Measurements from ENCODE around the gene TPO.

DNA sequence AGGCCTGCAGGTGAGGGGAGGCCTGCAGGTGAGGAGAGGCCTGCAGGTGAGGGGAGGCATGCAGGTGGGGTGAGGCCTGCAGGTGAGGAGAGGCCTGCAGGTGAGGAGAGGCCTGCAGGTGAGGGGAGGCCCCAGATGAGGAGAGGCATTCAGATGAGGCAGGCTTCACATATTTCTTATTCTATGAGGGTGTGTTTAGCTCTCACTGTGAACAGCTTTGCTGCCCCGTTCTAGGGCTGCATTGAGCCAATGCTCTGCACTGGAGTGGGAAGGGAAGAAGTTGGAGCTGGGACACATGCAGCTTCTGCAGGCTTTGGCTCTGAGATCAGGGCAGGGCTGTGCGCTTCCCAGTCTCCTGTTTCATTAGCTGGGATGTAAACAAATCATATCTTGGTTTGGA lies 19.5 kb downstream of the TPO start:
- TF ChIP-seq, protein P1, sequence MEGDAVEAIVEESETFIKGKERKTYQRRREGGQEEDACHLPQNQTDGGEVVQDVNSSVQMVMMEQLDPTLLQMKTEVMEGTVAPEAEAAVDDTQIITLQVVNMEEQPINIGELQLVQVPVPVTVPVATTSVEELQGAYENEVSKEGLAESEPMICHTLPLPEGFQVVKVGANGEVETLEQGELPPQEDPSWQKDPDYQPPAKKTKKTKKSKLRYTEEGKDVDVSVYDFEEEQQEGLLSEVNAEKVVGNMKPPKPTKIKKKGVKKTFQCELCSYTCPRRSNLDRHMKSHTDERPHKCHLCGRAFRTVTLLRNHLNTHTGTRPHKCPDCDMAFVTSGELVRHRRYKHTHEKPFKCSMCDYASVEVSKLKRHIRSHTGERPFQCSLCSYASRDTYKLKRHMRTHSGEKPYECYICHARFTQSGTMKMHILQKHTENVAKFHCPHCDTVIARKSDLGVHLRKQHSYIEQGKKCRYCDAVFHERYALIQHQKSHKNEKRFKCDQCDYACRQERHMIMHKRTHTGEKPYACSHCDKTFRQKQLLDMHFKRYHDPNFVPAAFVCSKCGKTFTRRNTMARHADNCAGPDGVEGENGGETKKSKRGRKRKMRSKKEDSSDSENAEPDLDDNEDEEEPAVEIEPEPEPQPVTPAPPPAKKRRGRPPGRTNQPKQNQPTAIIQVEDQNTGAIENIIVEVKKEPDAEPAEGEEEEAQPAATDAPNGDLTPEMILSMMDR (IDR thresholded peaks at IDR 0.05; ENCODE audit: poor library complexity, severe bottlenecking), result no peak
- TF ChIP-seq, protein P2, sequence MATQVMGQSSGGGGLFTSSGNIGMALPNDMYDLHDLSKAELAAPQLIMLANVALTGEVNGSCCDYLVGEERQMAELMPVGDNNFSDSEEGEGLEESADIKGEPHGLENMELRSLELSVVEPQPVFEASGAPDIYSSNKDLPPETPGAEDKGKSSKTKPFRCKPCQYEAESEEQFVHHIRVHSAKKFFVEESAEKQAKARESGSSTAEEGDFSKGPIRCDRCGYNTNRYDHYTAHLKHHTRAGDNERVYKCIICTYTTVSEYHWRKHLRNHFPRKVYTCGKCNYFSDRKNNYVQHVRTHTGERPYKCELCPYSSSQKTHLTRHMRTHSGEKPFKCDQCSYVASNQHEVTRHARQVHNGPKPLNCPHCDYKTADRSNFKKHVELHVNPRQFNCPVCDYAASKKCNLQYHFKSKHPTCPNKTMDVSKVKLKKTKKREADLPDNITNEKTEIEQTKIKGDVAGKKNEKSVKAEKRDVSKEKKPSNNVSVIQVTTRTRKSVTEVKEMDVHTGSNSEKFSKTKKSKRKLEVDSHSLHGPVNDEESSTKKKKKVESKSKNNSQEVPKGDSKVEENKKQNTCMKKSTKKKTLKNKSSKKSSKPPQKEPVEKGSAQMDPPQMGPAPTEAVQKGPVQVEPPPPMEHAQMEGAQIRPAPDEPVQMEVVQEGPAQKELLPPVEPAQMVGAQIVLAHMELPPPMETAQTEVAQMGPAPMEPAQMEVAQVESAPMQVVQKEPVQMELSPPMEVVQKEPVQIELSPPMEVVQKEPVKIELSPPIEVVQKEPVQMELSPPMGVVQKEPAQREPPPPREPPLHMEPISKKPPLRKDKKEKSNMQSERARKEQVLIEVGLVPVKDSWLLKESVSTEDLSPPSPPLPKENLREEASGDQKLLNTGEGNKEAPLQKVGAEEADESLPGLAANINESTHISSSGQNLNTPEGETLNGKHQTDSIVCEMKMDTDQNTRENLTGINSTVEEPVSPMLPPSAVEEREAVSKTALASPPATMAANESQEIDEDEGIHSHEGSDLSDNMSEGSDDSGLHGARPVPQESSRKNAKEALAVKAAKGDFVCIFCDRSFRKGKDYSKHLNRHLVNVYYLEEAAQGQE (IDR thresholded peaks at IDR 0.05; ENCODE audit: borderline replicate concordance), result no peak
- TF ChIP-seq MXI1 (conservative IDR thresholded peaks at IDR 0.05; ENCODE audit: poor library complexity, severe bottlenecking) (no peak), EP300 (conservative IDR thresholded peaks at IDR 0.05; ENCODE audit: poor library complexity, severe bottlenecking) (no peak), EZH2 (IDR thresholded peaks at IDR 0.05; ENCODE audit: borderline replicate concordance, insufficient read depth, low read length, poor library complexity, severe bottlenecking) (no peak), POLR2AphosphoS5 (IDR thresholded peaks at IDR 0.05) (no peak), RAD21 (conservative IDR thresholded peaks at IDR 0.05) (no peak), TAF1 (IDR thresholded peaks at IDR 0.05; ENCODE audit: low read depth) (no peak), SMC3 (conservative IDR thresholded peaks at IDR 0.05; ENCODE audit: poor library complexity) (no peak)
